Gastrocnemius medialis (tissue), 4 donors: ENCODE measurements around the gene GPR62. TPM values are rescaled to one million over a fixed set of nuclear protein-coding genes. Genes with fewer than 3 reads are reported as not detected.

Experiments
- ATAC-seq, 2 donors: fragments of 150-250 bp; one replicate each; pipeline ENCODE4 v1.9.1; 2016
- DNase-seq, 2 donors: peaks; one replicate each; pipeline ENCODE4 v3.0.0-alpha.2; 2019
- H3K27ac ChIP-seq, 4 donors: fragments of 200-600 bp; sonication (generic); 1 replicate in 1 of 4; 2 replicates in 3 of 4; pipeline ENCODE4 v1.5.1; 2016 to 2018; ENCODE audit warnings: mild to moderate bottlenecking in 2 of 4, moderate library complexity in 1 of 4
- H3K27me3 ChIP-seq, 3 donors: fragments of 200-600 bp; sonication (generic) in 2 of 3; 1 replicate in 1 of 3; 2 replicates in 2 of 3; pipeline versions ENCODE4 v1.5.1 to v1.6.0; 2016 to 2019; ENCODE audit warnings: mild to moderate bottlenecking in 1 of 3, moderate library complexity in 1 of 3
- H3K36me3 ChIP-seq, 2 donors: fragments of 200-600 bp; sonication (generic) in 1 of 2; one replicate each; pipeline ENCODE4 v1.5.1; 2017 to 2018
- H3K4me1 ChIP-seq, 2 donors: fragments of 200-600 bp; sonication (generic) in 1 of 2; one replicate each; pipeline ENCODE4 v1.5.1; 2016 to 2017; ENCODE audit warnings: mild to moderate bottlenecking in 2 of 2
- H3K4me3 ChIP-seq, 4 donors: fragments of 200-600 bp; sonication (generic) in 3 of 4; 1 replicate in 1 of 4; 2 replicates in 3 of 4; pipeline ENCODE4 v1.5.1; 2016 to 2019; ENCODE audit warnings: mild to moderate bottlenecking in 2 of 4
- H3K9me3 ChIP-seq, 3 donors: fragments of 200-600 bp; sonication (generic) in 2 of 3; 1 replicate in 1 of 3; 2 replicates in 2 of 3; pipeline ENCODE4 v1.5.1; 2016 to 2019
- CTCF ChIP-seq, 5 experiments: fragments of 450-650 bp in 3 of 5; fragments of 200-600 bp in 2 of 5; sonication (generic) in 2 of 5; IDR thresholded peaks in 4 of 5; conservative IDR thresholded peaks in 1 of 5; 1 replicate in 4 of 5; 2 replicates in 1 of 5; pipeline ENCODE4 v1.5.1; 2016 to 2019; ENCODE audit warnings: antibody characterized with exemption in 5 of 5, mild to moderate bottlenecking in 3 of 5, moderate library complexity in 3 of 5
- POLR2A ChIP-seq, 2 donors: fragments of 450-650 bp; IDR thresholded peaks; one replicate each; pipeline ENCODE4 v1.6.1; 2017; ENCODE audit warnings: antibody characterized with exemption in 2 of 2, mild to moderate bottlenecking in 2 of 2, moderate library complexity in 2 of 2
- in situ Hi-C, 4 donors: fragments of 200-750 bp; cut with MboI; loops; one replicate each; pipeline versions ENCODE4 v1.15.0 to v1.8.0; 2017; ENCODE audit warnings: low sequenced_read_pairs in 4 of 4
- intact Hi-C: fragments of 100-400 bp; cut with DNase I; formaldehyde crosslinking; loops from one replicate; pipeline ENCODE4 v1.15.1; 2023; ENCODE audit warnings: low total_unique reads
- total RNA-seq, 4 donors: library from RNA; depleted of rRNA; stranded (reverse); fragments of >200 nt; gene quantifications; one replicate each; pipeline versions ENCODE4 v1.1.0 to v1.2.3, GENCODE V29; 2016

The GPR62 gene
- total RNA-seq, 4 donors from 2014 or later = 0.18 to 2.5 (median 0.37) TPM

- DNase-seq (no peak), ATAC-seq (no peak)
- Histone ChIP-seq H3K27me3 (no peaks in the 10 kb centered on the region), H3K27ac (no peak overlapping the region), H3K36me3 (peaks cover 0 to 21% of the 10 kb centered on the region in 2 donors), H3K9me3 (no peaks in the 10 kb centered on the region), H3K4me1 (peaks cover 22 to 25% of the 10 kb centered on the region in 2 donors), H3K4me3 (no peak overlapping the region)
- TF ChIP-seq CTCF (IDR thresholded peaks at IDR 0.05 in 4 of 5, conservative IDR thresholded peaks at IDR 0.05 in 1 of 5) = no peak
- no peak for TF ChIP-seq POLR2A (IDR thresholded peaks at IDR 0.05)
- in situ Hi-C loops (loop anchor here in 2 of 4 donors (10.0 kb wide), 1 partner anchor 50 kb away; the partner anchor contains the start of gene RPL29 (in 2 of the 2)), intact Hi-C loops (no loop called here)
These were observed 9.9 kb upstream of the GPR62 start for GRCh38 chr3:51945031-51945840.

- Histone ChIP-seq H3K4me1 (peaks cover 13 to 17% of the 10 kb centered on the region in 2 donors), H3K36me3 (peaks cover 0 to 21% of the 10 kb centered on the region in 2 donors), H3K4me3 (no peak overlapping the region), H3K27me3 (no peaks in the 10 kb centered on the region), H3K27ac (no peak overlapping the region), H3K9me3 (no peaks in the 10 kb centered on the region)
- in situ Hi-C loops (loop anchor here in 2 of 4 donors (10.0 kb wide), 1 partner anchor 49 kb away; the partner anchor contains the start of gene RPL29 (in 2 of the 2)), intact Hi-C loops (no loop called here)
- DNase-seq (no peak), ATAC-seq (no peak)
- TF ChIP-seq POLR2A (IDR thresholded peaks at IDR 0.05) (no peak), CTCF (IDR thresholded peaks at IDR 0.05 in 4 of 5, conservative IDR thresholded peaks at IDR 0.05 in 1 of 5) (no peak)
These were observed 9.1 kb upstream of the GPR62 start for GRCh38 chr3:51945926-51946705.

GRCh38 chr3:51946796-51947195 is 8.4 kb upstream of the GPR62 start:
- Histone ChIP-seq H3K9me3 (no peaks in the 10 kb centered on the region), H3K27ac (no peak overlapping the region), H3K4me1 (peaks cover 10 to 12% of the 10 kb centered on the region in 2 donors), H3K27me3 (no peaks in the 10 kb centered on the region), H3K36me3 (peaks cover 0 to 21% of the 10 kb centered on the region in 2 donors), H3K4me3 (no peak overlapping the region)
- no peak for ATAC-seq
- in situ Hi-C loops (loop anchor here in 2 of 4 donors (10.0 kb wide), 1 partner anchor 48 kb away; the partner anchor contains the start of gene RPL29 (in 2 of the 2)), intact Hi-C loops (no loop called here)
- TF ChIP-seq POLR2A (IDR thresholded peaks at IDR 0.05) (no peak), CTCF (IDR thresholded peaks at IDR 0.05 in 4 of 5, conservative IDR thresholded peaks at IDR 0.05 in 1 of 5) (no peak)
- DNase-seq = no peak

- H3K36me3 ChIP-seq = peaks cover 0 to 21% of the 10 kb centered on the region in 2 donors
- H3K27me3 ChIP-seq = no peaks in the 10 kb centered on the region
- H3K9me3 ChIP-seq = no peaks in the 10 kb centered on the region
- peaks cover 10% of the 10 kb centered on the region in 2 donors for H3K4me1 ChIP-seq
- no peak overlapping the region for H3K4me3 ChIP-seq
- no peak for DNase-seq
- ATAC-seq = no peak
- H3K27ac ChIP-seq = no peak overlapping the region
- intact Hi-C loops = no loop called here
- TF ChIP-seq POLR2A (IDR thresholded peaks at IDR 0.05) (no peak), CTCF (IDR thresholded peaks at IDR 0.05 in 4 of 5, conservative IDR thresholded peaks at IDR 0.05 in 1 of 5) (no peak)
- in situ Hi-C loops = loop anchor here in 2 of 4 donors (10.0 kb wide), 1 partner anchor 47 kb away; the partner anchor contains the start of gene RPL29 (in 2 of the 2)
These were observed 7.8 kb upstream of the GPR62 start for GRCh38 chr3:51947215-51947900.
